COLO829 (cell line): Measurements from ENCODE around the gene ZFHX3.

Experiments used
- DNase-seq: peaks from one replicate; pipeline ENCODE4 v3.0.0; 2012; ENCODE audit warnings: low spot score

ZFHX3 gene

DNA sequence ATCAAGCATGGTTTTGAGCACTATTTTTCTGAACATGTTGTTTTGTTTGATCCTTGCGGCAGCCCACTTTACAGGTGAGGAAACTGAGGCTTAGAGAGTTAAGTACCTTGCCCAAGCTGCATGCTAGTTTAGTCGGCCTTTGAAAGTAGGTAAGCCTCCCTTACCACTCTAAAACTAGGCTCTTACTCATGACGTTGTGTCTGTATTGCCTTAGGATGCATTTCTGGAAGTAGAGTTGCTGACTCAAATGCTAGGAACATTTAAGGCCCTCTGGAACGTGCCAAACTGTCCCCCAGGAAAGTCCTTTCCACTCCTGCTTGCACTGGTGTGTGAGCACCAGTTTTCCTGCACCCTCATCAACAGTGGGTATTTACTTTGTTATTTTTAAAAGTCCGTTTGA lies 76.6 kb downstream of the ZFHX3 start:
- no peak for DNase-seq

DNA sequence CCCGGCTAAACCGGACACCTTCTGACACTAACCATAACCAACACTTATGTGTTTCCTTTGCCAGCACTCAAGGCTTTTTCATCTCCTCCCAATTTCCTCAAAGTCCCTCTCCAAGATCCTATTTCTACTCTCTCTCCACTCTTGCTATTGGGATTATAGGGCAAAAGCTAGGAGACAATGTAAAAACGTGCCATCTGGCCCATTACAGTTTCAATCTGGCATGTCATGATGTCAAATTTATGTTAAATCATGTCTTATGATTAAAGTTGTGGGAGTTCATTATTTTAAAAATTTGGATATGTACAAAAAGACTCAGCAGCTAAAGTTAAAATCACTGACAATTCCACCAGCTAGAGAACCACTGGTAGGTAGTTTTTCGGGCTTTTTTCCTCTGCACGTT lies 77.3 kb downstream of the ZFHX3 start:
- no peak for DNase-seq

DNA sequence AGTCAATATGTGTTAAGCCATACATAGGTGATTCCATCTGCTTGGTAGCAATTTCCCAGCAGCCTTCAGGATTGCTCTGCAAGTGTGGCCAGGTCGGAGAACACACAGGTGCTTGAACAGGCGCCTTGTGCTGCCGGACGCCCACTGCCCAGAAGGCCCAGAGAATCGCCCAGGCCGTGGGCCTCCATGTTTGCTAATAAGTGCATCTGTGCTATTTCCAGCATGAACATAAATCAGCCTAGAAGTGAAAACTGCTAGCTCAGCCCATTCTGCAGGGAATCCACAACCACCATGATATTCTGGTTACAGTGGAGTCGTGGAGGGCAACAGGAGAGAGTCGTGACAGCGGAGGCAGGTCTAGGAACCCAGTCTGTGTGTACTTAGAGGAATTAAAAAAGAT lies 78.1 kb downstream of the ZFHX3 start:
- no peak for DNase-seq

DNA sequence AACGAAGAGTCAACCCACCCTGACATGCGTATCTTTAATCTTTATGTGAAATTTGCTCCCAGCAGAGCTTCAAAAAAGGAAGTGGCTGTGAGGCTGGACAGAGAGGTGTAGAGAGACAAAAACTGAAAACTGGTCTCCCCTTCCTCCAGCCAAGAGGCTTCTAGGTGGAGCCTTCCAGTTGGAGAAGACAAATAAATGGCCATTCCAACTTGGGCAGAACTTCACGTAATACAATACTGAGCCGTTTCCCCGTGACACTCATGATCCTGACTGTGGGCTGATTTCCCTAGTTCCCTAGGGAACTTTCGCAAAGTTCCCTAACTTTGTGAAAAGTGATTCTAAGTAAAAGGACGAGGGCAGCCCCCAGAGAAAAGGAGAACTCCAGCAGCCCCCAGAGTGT lies 78.8 kb downstream of the ZFHX3 start:
- no peak for DNase-seq

DNA sequence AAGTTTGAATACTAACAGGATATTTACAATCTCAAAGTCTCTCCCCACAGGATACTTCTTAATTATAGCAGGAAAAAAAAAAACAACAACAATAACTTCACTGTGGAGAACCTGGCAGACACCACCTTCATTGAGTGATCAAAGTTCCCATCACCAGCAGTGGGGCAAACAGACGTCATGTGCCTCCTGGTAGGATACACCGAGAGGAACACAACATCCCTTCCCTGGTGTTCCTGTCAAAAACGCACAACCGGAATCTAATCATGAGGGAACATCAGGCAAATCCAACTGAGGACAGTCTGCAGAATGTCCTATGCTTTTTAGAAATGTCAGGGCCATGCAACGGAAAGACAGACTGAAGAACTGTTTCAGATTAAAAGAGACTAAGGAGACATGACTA lies 80.0 kb downstream of the ZFHX3 start:
- DNase-seq, result no peak

DNA sequence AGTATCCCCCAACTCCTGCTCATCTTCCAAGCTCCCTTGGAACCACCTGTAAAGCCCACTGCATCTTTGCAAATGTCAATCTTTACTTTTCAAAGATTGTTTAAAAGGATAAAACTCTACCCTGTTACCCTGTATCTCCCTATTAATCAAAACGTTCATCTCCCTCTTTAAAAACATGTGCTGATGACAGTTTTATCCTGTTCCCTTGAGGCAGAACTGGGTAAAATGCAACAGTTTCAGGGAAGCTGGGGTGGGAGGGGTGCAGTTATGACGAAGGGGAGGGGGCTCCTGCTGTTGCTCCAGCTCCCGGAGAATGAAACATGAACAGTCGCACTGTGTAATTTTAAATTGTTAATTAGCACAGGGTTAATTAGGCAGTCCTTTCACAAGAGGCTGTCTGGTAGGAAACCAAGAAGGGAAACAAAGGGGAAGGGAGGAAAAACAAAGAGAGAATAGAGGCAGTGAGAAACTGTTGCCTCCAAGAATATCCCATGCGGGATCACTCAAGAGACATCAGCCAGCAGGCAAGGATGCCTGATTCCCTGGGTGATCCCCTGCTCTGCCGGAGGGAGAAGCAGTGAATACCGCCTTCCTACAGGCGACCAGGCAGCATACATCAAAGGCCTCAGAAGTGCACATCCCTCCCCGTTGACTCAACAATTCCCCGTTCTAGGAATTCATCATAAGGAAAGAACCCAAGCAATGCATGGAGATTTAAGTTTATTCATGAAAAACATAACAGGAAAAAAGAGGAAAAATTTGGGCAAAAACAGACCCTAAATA lies 84.2 kb downstream of the ZFHX3 start:
- no peak for DNase-seq

DNA sequence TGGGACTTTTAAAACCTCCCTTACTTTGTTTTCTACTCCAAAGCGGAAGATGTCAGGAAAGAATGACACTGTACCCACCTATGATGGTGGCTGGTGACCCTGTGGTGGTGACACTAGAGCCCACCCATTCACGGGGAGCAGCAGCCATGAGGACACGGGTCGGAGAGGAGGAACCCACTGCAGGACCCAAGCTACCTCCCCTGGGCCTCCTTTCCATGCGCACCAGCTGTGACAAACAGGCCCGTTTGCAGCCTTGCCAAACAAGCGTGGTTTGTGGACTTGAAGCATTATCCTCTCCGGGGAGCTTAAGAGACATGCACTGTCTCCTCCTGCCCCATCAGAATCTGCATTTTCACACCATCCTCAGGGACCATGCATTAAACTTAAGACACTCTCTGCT lies 85.6 kb downstream of the ZFHX3 start:
- no peak for DNase-seq

DNA sequence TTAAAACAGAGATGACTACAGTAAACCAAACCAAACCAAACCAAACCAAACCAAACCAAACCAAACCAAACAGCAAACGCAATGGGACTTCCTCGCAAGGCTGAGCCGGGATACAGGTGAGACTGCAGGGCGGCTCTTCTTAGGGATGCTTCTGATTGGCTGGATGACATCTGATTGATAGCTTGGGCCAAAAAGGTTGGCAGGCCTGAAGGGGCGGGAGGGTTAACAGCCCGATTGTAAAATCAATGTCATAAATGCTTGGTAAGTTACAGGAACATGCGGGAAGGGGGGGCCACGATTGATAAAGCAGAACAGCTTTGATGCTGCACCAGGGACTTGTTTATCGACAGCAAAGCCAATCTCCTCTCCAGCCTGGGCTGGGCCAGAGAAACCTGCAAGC lies 86.1 kb downstream of the ZFHX3 start:
- DNase-seq, result no peak

DNA sequence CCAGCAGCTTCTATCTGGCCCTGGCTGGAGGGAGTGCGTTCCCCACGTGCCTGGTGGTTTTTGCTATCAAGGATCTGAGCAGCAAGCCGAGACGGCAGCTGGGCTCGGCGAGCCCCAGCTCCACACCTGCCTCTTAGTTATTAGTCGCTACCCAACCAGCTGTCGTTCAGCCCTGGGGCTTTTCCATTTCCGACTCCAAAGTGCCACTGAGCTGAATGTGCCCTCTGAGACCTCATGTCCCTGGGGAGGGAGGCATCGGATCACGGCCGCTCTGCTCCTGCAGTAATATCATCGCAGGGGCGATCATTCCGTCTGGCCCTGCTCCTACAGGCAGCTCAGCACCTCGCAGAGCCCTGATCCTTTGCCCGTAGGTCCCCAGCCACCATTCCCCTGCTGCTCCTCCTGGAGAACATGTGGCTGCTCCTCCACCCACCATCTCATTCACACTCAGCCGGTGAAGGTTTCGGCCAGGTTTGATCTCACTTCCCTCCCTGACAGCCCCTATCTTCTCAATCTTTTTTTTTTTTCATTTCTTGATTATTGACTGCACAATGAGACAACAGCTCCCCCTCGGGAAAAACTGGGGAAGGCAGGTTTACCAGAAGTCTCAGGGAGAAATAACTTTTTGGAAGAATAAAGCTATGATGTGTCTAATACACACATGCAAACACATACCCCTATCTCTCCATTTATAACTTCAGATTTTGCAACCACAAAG lies 86.7 kb downstream of the ZFHX3 start:
- DNase-seq, result no peak

DNA sequence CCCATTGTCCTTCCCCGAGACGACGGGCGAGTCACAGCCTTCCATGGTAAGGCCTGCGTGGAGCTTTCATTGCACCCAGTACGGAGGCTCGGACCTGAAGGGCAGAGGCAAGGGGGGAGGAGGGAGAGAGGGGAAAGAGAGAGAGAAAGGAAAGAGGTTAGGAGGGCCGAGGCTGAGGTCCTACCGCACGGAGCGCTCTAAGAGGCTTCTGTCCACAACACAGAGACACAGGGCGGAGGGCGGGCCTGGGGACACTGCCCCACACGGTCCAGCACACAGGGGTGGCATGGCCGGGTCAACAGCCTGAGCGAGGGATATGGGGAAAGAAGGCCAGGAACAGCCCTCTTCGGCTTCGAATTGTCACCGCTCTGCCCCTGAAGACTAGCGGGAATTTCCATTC lies 87.8 kb downstream of the ZFHX3 start:
- DNase-seq, result no peak

DNA sequence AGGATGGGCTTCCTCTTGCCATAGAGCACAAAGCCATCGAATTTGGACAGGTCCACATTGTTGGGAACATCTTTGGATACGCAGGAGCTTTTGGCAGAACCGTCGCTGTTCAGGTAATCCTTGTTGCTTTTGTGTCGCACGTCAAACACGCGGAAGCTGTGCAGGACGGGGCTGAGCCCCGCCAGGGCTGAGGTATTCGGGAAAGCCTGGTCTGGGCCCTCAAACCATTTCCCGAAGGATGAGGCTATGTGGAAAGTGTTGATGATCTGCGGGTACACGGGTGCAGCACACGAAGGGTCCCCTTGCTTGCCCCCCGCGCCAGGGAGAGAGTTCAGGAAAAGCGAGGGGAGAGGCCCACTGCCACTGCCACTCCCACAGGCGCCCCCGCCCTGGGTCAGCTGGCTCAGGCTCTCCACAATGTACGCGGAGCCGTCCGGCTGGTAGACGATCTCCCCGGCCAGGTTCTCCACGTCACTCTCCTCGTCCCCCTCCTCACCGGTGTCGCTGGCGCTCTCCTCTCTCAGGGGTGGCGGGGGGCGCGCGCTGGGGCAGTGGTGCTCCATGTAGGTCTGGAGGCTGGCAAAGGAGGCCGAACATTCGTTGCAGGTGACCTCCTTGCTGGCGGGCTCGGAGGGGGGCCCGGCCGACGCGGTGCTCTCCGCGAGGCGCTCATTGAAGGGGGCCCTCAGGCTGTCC lies 88.5 kb downstream of the ZFHX3 start:
- DNase-seq, result no peak

DNA sequence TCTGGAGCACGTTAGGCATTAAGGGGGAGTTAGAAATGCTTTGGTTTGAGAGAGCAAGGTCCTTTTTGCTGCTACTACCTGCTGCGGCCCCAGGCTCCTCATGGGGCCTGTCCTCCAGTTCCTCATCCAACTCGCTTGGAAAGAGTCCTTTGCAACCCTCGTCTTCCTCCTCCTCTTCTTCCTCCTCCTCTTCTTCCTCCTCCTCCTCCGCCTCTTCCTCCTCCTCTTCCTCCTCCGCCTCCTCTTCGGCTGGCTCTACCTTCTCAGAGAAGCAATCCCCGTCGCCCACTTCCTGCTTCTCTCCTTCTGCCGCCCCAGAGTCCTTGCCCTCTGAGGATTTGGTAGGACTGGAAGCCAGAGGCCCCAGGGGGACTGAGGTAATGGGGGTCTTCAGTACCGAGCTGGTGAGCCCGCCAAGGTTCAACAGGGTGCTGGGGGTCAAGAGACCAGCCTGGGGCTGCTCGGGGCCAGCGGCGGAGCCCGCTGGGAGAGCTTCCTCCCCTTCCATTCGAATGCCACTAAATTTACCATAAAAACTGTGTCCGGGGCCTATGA lies 89.3 kb downstream of the ZFHX3 start:
- DNase-seq, result no peak

DNA sequence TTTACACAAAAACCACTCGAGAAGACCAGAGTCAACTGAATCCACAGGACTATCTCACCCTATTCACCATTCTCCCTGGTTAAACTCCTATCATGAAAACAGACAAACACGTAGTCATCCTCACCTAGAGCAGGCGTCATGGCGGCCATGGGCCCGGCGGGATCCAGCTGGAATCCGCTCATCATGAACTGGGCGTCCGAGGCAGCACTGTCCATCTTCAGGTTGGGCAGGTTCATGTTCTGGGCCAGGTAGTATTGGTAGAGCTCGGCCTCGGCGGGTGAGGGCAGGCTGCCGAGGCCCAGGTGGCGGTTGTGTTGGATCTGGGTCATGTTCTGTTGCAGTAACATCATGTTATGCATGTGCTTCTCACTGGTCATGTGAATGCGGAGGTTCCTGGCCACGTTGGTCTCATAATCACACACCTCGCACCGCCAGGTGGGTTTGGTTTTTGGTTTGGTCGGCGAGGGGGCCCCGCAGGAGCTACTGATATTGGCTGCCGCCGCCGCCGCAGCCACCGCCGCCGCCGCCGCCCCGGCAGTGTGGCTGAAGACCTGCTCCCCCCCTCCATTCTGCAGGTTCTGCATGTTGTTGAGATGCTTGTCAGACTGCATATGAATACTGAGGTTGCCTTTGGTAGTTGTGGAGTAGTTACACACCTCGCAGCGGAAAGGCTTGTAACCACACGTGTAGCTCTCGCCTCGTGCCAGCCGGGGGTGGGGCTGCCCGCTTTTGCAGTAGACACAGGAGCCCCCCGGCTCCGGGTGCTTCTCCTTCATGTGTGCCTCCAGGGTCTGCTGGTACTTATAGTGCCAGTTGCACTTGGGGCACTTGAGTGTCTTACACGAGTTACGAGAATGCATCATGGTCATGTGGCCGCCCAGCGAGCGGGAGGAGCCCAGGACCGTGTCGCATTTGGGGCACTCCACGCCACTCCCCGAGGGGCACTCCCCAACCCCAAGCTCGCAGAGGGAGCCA lies 90.3 kb downstream of the ZFHX3 start:
- no peak for DNase-seq

DNA sequence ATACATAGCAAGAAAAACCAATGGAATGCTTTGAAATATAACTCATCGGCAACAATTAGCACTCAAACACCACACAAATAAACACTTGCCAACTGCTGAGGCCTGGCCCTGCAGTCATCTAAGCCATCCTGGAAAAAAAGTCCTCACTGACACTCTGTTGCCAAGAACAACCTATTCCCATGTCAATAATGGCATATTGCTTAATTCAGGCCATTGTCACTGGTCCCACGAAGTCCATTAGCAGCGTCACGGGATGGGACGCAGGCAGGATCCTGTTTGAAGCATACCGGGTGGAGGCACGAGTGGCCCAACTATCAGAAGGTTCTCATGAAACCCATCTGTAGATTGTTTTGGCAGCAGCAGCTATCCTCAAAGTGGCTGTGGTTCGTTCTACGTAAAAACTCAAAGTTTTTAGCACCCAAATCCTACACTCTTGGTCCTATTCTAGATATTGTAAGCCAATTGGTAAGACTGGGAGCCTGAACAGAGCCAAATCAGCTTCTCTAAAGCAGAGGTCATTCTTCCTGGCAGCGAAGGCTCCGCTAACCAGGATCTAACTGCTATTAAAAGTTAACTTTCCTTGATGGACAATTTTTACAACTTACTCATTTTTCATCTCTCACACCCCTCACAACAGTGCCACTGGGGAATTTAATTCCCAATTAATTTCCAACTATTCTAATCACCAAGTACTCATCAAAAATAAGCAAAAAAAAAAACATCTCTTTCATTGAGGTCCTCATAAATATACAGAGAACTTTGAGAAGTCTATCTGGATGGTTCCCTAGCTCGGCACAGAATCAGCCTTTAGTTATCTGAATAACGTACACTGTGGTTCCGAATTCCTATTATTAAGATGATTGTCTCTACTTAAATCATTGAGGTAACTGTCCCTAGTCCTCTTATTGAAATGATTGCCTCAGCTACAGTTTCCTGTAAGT lies 91.5 kb downstream of the ZFHX3 start:
- no peak for DNase-seq

DNA sequence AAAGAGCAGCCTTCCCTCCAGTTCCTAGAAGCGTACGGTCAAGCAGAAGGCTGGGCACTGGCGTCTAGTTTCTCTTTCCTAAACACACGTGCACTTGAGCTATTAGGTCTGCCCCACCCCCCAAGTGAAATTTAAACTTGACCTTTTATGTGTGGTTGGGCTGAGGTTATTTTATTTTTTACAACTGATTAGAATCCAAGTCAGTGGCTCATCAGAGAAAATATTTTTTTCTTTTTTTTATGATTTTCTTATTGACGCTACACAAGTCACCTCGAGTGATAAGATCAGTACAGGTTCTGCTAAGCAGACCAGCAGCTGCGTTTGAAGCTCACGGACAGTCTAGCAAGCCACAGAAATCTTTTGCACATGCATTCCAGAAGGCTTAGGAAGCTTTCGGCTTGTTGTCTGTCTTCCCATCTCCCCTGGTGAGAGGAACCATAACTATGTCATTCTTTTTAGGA lies 95.1 kb downstream of the ZFHX3 start:
- no peak for DNase-seq

DNA sequence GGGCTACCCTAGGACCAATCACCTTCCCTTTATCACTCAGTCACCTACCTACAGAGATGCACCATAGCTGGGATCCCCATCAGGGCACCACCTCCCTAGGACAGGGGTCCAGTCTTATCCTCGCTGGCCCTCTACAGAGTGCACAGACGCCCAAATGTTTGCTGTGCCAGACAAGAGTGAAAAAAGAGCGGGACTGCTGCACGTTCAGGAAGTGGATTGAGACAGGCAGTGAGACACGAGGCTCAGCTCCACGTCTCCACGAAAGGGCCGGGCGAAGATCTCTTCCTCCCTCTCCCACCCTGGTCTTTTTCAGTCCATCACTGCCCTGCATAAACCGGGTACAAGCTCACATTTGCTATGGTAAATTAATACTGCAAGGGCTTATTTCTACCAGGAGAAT lies 95.5 kb downstream of the ZFHX3 start:
- DNase-seq, result no peak

DNA sequence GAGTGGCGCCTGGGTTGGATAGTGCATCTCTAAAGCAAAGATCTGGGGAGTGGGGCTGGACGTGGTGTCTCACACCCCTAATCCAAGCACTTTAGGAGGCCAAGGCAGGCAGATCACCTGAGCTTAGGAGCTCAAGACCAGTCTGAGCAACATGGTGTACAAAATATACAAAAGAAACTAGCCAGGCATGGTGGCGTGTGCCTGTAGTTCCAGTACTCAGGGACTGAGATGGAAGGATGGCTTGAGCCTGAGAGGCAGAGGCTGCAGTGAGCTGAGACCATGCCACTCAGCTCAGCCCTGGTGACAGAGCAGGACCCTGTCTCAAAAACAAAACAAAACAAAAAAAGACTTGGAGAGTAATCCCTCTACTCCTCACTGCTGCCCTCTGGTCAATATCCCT lies 96.0 kb downstream of the ZFHX3 start:
- no peak for DNase-seq

DNA sequence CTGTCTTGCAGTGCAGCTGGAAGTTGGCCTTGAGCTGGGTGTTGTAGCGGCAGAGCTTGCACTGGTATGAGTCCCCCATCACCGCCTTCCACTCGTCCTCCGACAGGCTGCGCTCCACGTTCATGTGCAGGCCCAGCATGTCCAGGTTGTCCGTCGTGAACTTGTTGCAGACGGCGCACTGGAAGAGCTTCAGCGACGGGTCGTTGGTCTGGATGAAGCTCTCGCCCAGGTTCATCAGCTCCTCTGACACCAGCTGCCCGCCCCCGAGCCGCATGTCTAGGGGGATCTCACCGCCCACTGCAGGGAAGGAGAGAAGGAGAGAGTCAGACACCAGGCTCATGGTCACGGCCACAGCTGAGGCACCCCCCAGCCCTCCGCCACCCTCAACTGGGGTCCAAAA lies 97.3 kb downstream of the ZFHX3 start:
- DNase-seq, result no peak

DNA sequence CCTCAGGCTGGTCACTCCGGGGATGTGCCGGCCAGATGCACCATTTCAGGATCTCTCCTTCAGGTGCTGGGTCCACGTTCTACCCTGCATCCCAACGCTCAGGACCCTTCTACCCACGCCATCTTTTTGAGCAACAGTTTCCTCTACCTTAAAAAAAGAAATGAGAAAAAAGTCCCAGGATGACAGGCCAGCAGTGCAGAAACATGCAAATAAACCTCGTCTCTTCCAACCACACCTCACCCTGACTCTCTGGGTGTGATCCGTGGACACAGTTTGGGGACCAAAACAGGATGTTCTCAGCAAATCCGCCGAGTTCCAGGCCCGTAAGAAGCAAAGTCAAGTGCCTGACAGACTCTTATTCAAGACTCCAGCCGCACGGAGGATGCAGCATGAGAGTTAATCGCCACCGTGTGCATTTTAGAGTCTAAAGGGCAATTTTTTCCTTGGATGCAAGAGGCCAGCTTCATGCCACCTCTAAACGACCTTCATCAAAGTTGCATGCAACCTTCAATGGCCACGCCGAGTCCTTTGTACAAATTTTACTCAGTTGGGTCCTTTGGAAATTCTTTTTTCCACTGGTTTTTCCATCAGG lies 99.6 kb downstream of the ZFHX3 start:
- no peak for DNase-seq
